GM12891 (cell line): ENCODE measurements around the gene NAALADL2.

ENCODE experiments used
- POLR2AphosphoS5 ChIP-seq: IDR thresholded peaks from 2 replicates; pipeline ENCODE4 v1.6.1; 2011; ENCODE audit warnings: low read depth, low read length, control low read depth
- SPI1 ChIP-seq: IDR thresholded peaks from 2 replicates; pipeline ENCODE4 v1.6.1; 2011; ENCODE audit warnings: low read depth, low read length, control low read depth

DNA sequence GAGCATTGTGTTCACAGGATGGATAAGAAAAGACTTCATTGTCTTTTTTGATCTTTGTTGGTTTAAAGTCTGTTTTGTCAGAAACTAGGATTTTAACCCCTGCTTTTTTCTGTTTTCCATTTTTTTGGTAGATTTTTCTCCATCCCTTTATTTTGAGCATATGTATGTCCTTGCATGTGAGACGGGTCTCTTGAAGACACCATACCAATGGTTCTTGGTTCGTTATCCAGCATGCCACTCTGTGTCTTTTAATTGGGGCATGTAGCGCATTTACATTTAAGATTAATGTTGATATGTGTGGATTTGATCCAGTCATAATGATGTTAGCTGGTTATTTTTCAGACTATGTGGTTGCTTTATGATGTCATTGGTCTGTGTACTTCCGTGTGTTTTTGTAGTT, 687.0 kb downstream of the NAALADL2 start:
- TF ChIP-seq POLR2AphosphoS5 = no peak
- no peak for TF ChIP-seq SPI1
